SU-DHL-6 (cell line): ENCODE measurements around the gene LTA4H.
"Not testable (repeated sequence)": the region's sequence is repeated elsewhere in the genome, so short reads cannot be mapped to it uniquely, and the experiment has no call there.

Experiments used
- H2AFZ ChIP-seq: fragments of 200-600 bp; sonication (generic); 2 replicates; pipeline ENCODE4 v1.6.1; 2014; ENCODE audit warnings: low read depth, mild to moderate bottlenecking, moderate library complexity, mixed read lengths, antibody characterized with exemption, low read length; ENCODE audit not compliant: severe bottlenecking
- H3F3A ChIP-seq: fragments of 200-600 bp; shearing (Covaris generic); 2 replicates; pipeline ENCODE4 v1.6.0; 2016; ENCODE audit warnings: antibody characterized with exemption, mild to moderate bottlenecking; ENCODE audit not compliant: insufficient read depth
- H3K27ac ChIP-seq: fragments of 200-600 bp; sonication (generic); 2 replicates; pipeline ENCODE4 v1.5.1; 2016; ENCODE audit warnings: low read depth, mild to moderate bottlenecking, low read length, moderate library complexity, mixed read lengths
- H3K27me3 ChIP-seq: fragments of 200-600 bp; sonication (generic), shearing (Covaris generic); 2 replicates; pipeline ENCODE4 v1.6.0; 2014; ENCODE audit warnings: mild to moderate bottlenecking, low read length
- H3K36me3 ChIP-seq: fragments of 200-600 bp; sonication (generic); 2 replicates; pipeline ENCODE4 v1.6.1; 2014; ENCODE audit warnings: mild to moderate bottlenecking, low read length, mixed read lengths
- H3K4me2 ChIP-seq: fragments of 300-600, 200-600 bp; shearing (Covaris generic), sonication (generic); 2 replicates; pipeline ENCODE4 v1.6.0; 2014; ENCODE audit warnings: low read length, low read depth, mild to moderate bottlenecking; ENCODE audit not compliant: poor library complexity, severe bottlenecking
- H3K4me3 ChIP-seq: fragments of 200-600 bp; sonication (generic); 2 replicates; pipeline ENCODE4 v1.5.1; 2014; ENCODE audit warnings: antibody characterized with exemption, low read length, mild to moderate bottlenecking, mixed read lengths; ENCODE audit not compliant: insufficient read depth, poor library complexity, severe bottlenecking
- H3K79me2 ChIP-seq: fragments of 200-600 bp; sonication (generic); 2 replicates; pipeline ENCODE4 v1.6.1; 2014; ENCODE audit warnings: mild to moderate bottlenecking, low read length, moderate library complexity; ENCODE audit not compliant: insufficient read depth
- H3K9ac ChIP-seq: fragments of 200-600 bp; sonication (generic); 2 replicates; pipeline ENCODE4 v1.7.0; 2014; ENCODE audit warnings: mild to moderate bottlenecking, low read length
- H3K9me2 ChIP-seq: fragments of 200-600 bp; sonication (generic); replicated peaks from 2 replicates; pipeline ENCODE4 v1.6.1; 2014; ENCODE audit warnings: low read length; ENCODE audit not compliant: insufficient read depth
- H3K9me3 ChIP-seq: fragments of 200-600 bp; sonication (generic); 2 replicates; pipeline ENCODE4 v1.6.1; 2014; ENCODE audit warnings: low read length, mixed read lengths; ENCODE audit not compliant: insufficient read depth
- H4K20me1 ChIP-seq: fragments of 200-600 bp; sonication (generic); 2 replicates; pipeline ENCODE4 v1.6.1; 2014; ENCODE audit warnings: low read depth, mild to moderate bottlenecking, antibody characterized with exemption, low read length, moderate library complexity, mixed read lengths
- CTCF ChIP-seq: fragments of 200-600 bp; sonication (generic); IDR thresholded peaks from one replicate; pipeline ENCODE4 v1.5.1; 2017; ENCODE audit warnings: antibody characterized with exemption, mild to moderate bottlenecking, low read length, moderate library complexity; ENCODE audit not compliant: insufficient read depth, poor library complexity, severe bottlenecking
- EZH2phosphoT487 ChIP-seq: fragments of 200-600 bp; sonication (generic), shearing (Covaris generic); conservative IDR thresholded peaks from 2 replicates; pipeline ENCODE4 v1.6.1; 2018; ENCODE audit warnings: mild to moderate bottlenecking, antibody characterized with exemption, low read length, moderate library complexity, mixed read lengths

LTA4H gene

GRCh38 chr12:95972832-95973456 lies 62.4 kb downstream of the LTA4H start:
- Histone ChIP-seq H3K9me3 (no peaks in the 10 kb centered on the region), H3K79me2 (no peaks in the 10 kb centered on the region), H3F3A (no peaks in the 10 kb centered on the region), H2AFZ (no peak overlapping the region), H3K4me2 (no peak overlapping the region), H3K27me3 (no peaks in the 10 kb centered on the region), H4K20me1 (no peaks in the 10 kb centered on the region), H3K4me3 (no peak overlapping the region), H3K9ac (no peak overlapping the region), H3K36me3 (no peaks in the 10 kb centered on the region), H3K9me2 (no peaks in the 10 kb centered on the region; the same call in 1 of the 2 replicates), H3K27ac (no peak overlapping the region)
- no peak for TF ChIP-seq CTCF
- TF ChIP-seq EZH2phosphoT487: no peak

- Histone ChIP-seq H3K4me3 (no peak overlapping the region), H3K36me3 (no peaks in the 10 kb centered on the region), H3F3A (no peaks in the 10 kb centered on the region), H3K27me3 (no peaks in the 10 kb centered on the region), H3K27ac (no peak overlapping the region), H3K79me2 (no peaks in the 10 kb centered on the region), H4K20me1 (no peaks in the 10 kb centered on the region), H3K9ac (no peak overlapping the region), H3K4me2 (no peak overlapping the region), H3K9me2 (no peaks in the 10 kb centered on the region; the same call in 1 of the 2 replicates), H2AFZ (no peak overlapping the region), H3K9me3 (no peaks in the 10 kb centered on the region)
- no peak for TF ChIP-seq EZH2phosphoT487
Measured at GRCh38 chr12:95970905-95971304, 64.5 kb downstream of the LTA4H start.

- not testable (repeated sequence) for H4K20me1 ChIP-seq, H3K4me2 ChIP-seq, H3K9ac ChIP-seq, H3K9me2 ChIP-seq, H3K4me3 ChIP-seq, H3K9me3 ChIP-seq, H3F3A ChIP-seq, H3K36me3 ChIP-seq, H3K79me2 ChIP-seq, H3K27me3 ChIP-seq, H3K27ac ChIP-seq, H2AFZ ChIP-seq
Measured at GRCh38 chr12:95969116-95969515, 66.3 kb downstream of the LTA4H start.

- Histone ChIP-seq H3F3A (no peaks in the 10 kb centered on the region), H3K9me3 (no peaks in the 10 kb centered on the region), H3K4me3 (no peak overlapping the region), H4K20me1 (no peaks in the 10 kb centered on the region), H3K4me2 (no peak overlapping the region), H3K9ac (no peak overlapping the region), H3K27ac (no peak overlapping the region), H3K9me2 (no peaks in the 10 kb centered on the region), H3K79me2 (no peaks in the 10 kb centered on the region), H3K27me3 (no peaks in the 10 kb centered on the region), H2AFZ (no peak overlapping the region), H3K36me3 (no peaks in the 10 kb centered on the region)
- TF ChIP-seq CTCF: no peak
- TF ChIP-seq EZH2phosphoT487: no peak
Measured at GRCh38 chr12:95967301-95967700, 68.1 kb downstream of the LTA4H start.
